ENCODE results near the gene DGKK.

Gene DGKK

DNA sequence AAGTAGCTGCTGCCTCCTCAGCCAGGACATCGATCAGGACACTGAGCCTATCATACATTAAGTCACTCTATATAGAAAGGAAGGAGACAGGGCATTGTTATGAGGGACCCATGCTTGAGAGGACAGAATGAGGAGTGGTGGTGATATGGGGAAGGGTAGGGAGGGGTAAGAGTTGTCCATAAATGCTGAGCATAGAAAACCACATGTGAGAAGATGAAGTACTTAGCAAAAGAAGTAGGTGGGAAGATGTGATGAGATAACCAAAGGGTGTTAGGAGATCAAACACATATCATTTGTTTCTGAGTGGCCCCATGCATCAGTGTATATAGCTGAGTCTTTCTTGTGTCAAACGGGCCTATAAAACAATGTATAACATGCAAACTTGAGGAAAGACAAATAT lies 84.1 kb downstream of the DGKK start:
- Histone ChIP-seq H3K9me3 (no peaks in the 10 kb centered on the region), H3K27me3 (no peaks in the 10 kb centered on the region), H3K4me1 (no peaks in the 10 kb centered on the region), H3K27ac (no peak overlapping the region), H3K36me3 (no peaks in the 10 kb centered on the region), H3K4me3 (no peak overlapping the region)
- TF ChIP-seq, protein P1, sequence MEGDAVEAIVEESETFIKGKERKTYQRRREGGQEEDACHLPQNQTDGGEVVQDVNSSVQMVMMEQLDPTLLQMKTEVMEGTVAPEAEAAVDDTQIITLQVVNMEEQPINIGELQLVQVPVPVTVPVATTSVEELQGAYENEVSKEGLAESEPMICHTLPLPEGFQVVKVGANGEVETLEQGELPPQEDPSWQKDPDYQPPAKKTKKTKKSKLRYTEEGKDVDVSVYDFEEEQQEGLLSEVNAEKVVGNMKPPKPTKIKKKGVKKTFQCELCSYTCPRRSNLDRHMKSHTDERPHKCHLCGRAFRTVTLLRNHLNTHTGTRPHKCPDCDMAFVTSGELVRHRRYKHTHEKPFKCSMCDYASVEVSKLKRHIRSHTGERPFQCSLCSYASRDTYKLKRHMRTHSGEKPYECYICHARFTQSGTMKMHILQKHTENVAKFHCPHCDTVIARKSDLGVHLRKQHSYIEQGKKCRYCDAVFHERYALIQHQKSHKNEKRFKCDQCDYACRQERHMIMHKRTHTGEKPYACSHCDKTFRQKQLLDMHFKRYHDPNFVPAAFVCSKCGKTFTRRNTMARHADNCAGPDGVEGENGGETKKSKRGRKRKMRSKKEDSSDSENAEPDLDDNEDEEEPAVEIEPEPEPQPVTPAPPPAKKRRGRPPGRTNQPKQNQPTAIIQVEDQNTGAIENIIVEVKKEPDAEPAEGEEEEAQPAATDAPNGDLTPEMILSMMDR (IDR thresholded peaks at IDR 0.05) = no peak
- DNase-seq = no peak
- intact Hi-C loops (cut with DNase I; ENCODE audit: low total_unique reads) = no loop called here

DNA sequence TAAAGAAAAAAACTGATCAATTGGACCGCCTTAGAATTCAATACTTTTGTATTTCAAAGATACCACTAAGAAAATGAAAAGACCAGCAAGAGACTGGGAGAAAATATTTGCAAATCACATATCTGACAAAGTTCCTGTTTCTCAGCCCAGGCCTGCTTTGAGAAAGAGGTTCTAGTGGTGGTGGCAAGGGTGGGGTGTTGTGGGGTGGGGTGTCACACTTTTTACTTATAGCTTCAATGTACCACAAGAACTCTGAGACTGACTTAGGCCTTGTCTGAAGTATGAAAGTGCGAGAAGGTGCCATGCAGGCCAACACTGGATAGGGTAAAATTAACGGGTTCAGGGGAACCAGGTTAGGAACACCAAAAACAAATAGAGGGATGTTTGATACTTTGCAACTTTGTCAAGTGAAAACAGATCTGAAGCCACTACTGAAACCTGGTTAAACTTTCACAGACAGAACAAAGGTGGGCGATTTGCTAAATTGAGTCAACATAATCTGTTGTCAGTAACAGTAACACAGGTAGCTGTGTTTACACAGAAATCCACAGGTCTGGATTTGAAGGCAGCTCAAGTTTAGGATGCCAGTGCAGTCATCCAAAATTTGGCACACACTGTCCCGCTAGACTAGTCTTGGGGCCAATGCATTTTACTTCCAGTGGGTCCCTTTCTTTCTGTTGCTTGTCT lies 88.8 kb downstream of the DGKK start:
- H3K27ac ChIP-seq = no peak overlapping the region
- no peaks in the 10 kb centered on the region for H3K36me3 ChIP-seq
- intact Hi-C loops (cut with DNase I; ENCODE audit: low total_unique reads) = no loop called here
- H3K4me3 ChIP-seq = no peak overlapping the region
- no peaks in the 10 kb centered on the region for H3K4me1 ChIP-seq
- TF ChIP-seq, protein P1 (IDR thresholded peaks at IDR 0.05) = no peak
- no peaks in the 10 kb centered on the region for H3K27me3 ChIP-seq
- DNase-seq = no peak
- H3K9me3 ChIP-seq = no peaks in the 10 kb centered on the region

DNA sequence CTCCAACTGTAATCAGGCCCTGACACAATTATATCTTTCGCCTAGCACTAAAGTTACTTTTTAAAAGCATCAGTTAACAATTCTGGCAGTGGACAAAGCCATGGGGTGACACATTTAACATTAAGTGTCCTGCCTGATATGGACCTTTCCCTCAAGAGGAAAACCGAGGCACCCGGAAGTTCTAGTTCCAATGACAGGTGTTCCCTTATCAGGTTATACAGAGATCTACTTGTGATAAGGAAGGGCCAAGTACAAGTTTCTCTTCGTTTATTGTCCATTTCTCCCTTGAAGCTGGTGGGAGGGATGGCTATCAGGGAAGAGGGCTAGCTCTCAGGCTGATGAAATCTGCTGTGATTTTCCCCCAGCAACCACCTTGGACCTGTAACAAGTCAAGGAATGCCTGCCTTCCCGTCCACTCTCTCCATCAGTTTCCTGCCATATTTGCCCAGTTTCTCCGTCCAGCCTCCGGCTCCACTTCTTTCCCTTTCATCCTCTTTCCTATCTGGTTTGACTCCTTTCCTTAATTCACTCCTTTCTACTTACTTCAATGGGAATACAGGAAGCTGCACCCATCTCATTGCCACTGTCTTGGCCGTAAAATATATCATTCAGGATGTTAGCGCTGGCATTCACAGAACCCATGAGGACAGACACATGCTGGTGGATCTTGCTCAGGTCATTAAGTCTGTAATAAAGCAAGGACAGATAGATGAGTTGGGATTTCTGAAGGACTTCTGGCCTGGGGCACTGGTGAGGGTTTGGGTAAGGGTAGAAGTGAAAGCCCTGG lies 95.0 kb downstream of the DGKK start:
- no peaks in the 10 kb centered on the region for H3K27me3 ChIP-seq
- H3K36me3 ChIP-seq = no peaks in the 10 kb centered on the region
- no peak overlapping the region for H3K4me3 ChIP-seq
- intact Hi-C loops (cut with DNase I; ENCODE audit: low total_unique reads) = no loop called here
- DNase-seq = no peak
- no peaks in the 10 kb centered on the region for H3K4me1 ChIP-seq
- TF ChIP-seq, protein P1 (IDR thresholded peaks at IDR 0.05) = no peak
- no peak overlapping the region for H3K27ac ChIP-seq
- H3K9me3 ChIP-seq = no peaks in the 10 kb centered on the region

DNA sequence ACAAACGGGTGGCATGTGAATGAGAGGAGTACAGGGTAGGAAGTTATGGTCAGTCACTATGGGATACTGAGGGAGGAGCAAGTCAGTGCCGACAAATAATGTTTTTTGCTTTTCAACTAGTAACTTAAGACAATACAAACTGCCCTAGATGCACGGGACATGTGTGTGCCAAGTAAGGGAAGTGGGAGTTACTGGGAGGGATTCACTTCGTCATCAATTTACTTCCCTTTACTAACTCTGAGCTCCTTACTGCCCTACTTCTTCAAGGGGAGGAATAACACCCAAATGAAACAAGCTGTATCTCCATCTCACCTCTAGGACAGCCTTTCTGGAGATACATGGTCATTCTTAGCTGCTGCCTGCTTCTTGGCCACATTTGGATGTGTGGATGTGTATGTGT lies 97.7 kb downstream of the DGKK start:
- no peaks in the 10 kb centered on the region for H3K36me3 ChIP-seq
- no peak overlapping the region for H3K27ac ChIP-seq
- H3K27me3 ChIP-seq = no peaks in the 10 kb centered on the region
- DNase-seq = no peak
- intact Hi-C loops (cut with DNase I; ENCODE audit: low total_unique reads) = no loop called here
- no peaks in the 10 kb centered on the region for H3K4me1 ChIP-seq
- H3K9me3 ChIP-seq = no peaks in the 10 kb centered on the region
- H3K4me3 ChIP-seq = no peak overlapping the region
- TF ChIP-seq, protein P1 (IDR thresholded peaks at IDR 0.05) = no peak

DNA sequence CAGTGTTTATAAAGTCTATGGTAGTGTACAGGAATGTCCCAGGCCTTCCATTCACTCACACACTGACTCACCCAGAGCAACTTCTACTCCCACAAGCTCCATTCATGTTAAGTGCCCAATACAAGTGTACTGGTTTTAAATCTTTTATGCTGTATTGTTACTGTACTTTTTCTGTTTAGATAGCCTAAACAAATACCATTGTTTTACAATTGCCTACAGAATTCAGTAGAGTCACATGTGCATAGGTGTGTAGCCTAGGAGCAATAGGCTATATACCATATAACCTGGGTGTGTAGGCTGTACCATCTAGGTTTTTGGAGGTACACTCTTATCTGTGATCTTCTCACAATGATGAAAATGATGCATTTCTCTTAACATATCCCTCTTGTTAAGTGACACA lies 126.7 kb downstream of the DGKK start:
- no peaks in the 10 kb centered on the region for H3K27me3 ChIP-seq
- TF ChIP-seq, protein P1 (IDR thresholded peaks at IDR 0.05) = no peak
- DNase-seq = no peak

More for the DNA sequence above, 126.7 kb downstream of the DGKK start:
- Histone ChIP-seq H3K4me1 (no peaks in the 10 kb centered on the region), H3K4me3 (no peak overlapping the region), H3K27ac (no peak overlapping the region), H3K9me3 (no peaks in the 10 kb centered on the region), H3K36me3 (no peaks in the 10 kb centered on the region)
- intact Hi-C loops (cut with DNase I; ENCODE audit: low total_unique reads) = no loop called here
